RKO (cell line): ENCODE measurements around the gene PPM1D.
"Not testable (repeated sequence)": the region's sequence is repeated elsewhere in the genome, so short reads cannot be mapped to it uniquely, and the experiment has no call there.

ENCODE experiments used
- DNase-seq: peaks from one replicate; pipeline ENCODE4 v3.0.0-alpha.2; 2016; ENCODE audit warnings: low spot score

The PPM1D gene

GRCh38 chr17:60599620-60600489 is at the start of gene PPM1D:
Gene PPM1D, plus strand, starts transcription at chr17:60600193. Its CDS starts 222 bp downstream, at chr17:60600415.
- peak; percentile 99 for DNase-seq

GRCh38 chr17:60552255-60552654 is 47.7 kb upstream of the PPM1D start:
- not testable (repeated sequence) for DNase-seq

- no peak for DNase-seq
These were observed 45.6 kb upstream of the PPM1D start for GRCh38 chr17:60554377-60554788.

GRCh38 chr17:60555786-60556185 is 44.2 kb upstream of the PPM1D start:
- DNase-seq: no peak

- DNase-seq: no peak
These were observed 42.2 kb upstream of the PPM1D start for GRCh38 chr17:60557805-60558204.

GRCh38 chr17:60559659-60559994 is 40.4 kb upstream of the PPM1D start:
- DNase-seq: no peak

- no peak for DNase-seq
These were observed 39.8 kb upstream of the PPM1D start for GRCh38 chr17:60559995-60560859.

GRCh38 chr17:60560860-60561257 is 39.1 kb upstream of the PPM1D start:
- no peak for DNase-seq

- DNase-seq: no peak
These were observed 37.6 kb upstream of the PPM1D start for GRCh38 chr17:60562421-60562820.

- DNase-seq: no peak
These were observed 36.2 kb upstream of the PPM1D start for GRCh38 chr17:60563743-60564142.

- DNase-seq: no peak
These were observed 34.8 kb upstream of the PPM1D start for GRCh38 chr17:60565233-60565632.

- no peak for DNase-seq
These were observed 26.5 kb upstream of the PPM1D start for GRCh38 chr17:60573236-60574051.

GRCh38 chr17:60577147-60577915 is 22.7 kb upstream of the PPM1D start:
- DNase-seq: no peak

- DNase-seq: no peak
These were observed 20.9 kb upstream of the PPM1D start for GRCh38 chr17:60579090-60579489.

- DNase-seq: no peak
These were observed 20.4 kb upstream of the PPM1D start for GRCh38 chr17:60579551-60579950.

GRCh38 chr17:60583008-60583407 is 17.0 kb upstream of the PPM1D start:
- no peak for DNase-seq

GRCh38 chr17:60585887-60586286 is 14.1 kb upstream of the PPM1D start:
- no peak for DNase-seq

GRCh38 chr17:60586288-60586974 is 13.6 kb upstream of the PPM1D start:
- no peak for DNase-seq

- DNase-seq: no peak
These were observed 9.9 kb upstream of the PPM1D start for GRCh38 chr17:60590070-60590469.

GRCh38 chr17:60592750-60593149 is 7.2 kb upstream of the PPM1D start:
- DNase-seq: no peak
